ENCODE data around the gene EWSR1.

Gene EWSR1

DNA sequence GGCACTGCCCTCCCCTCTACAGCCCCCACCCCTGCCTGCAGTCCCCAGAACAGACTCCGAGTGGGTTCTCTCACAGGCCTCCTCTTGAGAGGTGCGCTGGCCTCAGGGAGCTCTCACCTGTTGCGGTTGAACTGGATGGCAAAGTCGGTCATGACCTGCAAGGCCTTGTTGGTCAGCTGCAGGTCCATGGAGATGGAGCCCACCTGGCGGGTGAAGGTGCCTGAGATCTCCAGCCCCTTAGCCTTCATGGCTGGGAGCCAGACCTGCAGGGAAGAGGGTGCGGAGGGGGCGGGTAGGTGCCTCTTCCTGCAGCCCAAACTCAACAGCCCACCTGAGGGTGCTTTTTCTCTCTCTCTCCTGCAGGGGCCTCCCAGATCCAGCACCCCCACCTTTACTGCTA is 66.1 kb downstream of the EWSR1 start:
- no peak overlapping the region for H3K27ac ChIP-seq (ENCODE audit: low read depth, low read length)
- H3K36me3 ChIP-seq (ENCODE audit: control insufficient read depth, insufficient read depth, low read length): peaks cover 80% of the 10 kb centered on the region
- H3K9me3 ChIP-seq (ENCODE audit: control insufficient read depth, insufficient read depth, low read depth, low read length): no peaks in the 10 kb centered on the region
- H3K27me3 ChIP-seq (ENCODE audit: control insufficient read depth, insufficient read depth, low read length): no peaks in the 10 kb centered on the region
- H3K4me3 ChIP-seq (ENCODE audit: low read depth, low read length): no peak overlapping the region
- H3K4me1 ChIP-seq (ENCODE audit: control insufficient read depth, insufficient read depth, low read length): peaks cover 10% of the 10 kb centered on the region
- no peak overlapping the region for H3K9ac ChIP-seq (ENCODE audit: low read length)

DNA sequence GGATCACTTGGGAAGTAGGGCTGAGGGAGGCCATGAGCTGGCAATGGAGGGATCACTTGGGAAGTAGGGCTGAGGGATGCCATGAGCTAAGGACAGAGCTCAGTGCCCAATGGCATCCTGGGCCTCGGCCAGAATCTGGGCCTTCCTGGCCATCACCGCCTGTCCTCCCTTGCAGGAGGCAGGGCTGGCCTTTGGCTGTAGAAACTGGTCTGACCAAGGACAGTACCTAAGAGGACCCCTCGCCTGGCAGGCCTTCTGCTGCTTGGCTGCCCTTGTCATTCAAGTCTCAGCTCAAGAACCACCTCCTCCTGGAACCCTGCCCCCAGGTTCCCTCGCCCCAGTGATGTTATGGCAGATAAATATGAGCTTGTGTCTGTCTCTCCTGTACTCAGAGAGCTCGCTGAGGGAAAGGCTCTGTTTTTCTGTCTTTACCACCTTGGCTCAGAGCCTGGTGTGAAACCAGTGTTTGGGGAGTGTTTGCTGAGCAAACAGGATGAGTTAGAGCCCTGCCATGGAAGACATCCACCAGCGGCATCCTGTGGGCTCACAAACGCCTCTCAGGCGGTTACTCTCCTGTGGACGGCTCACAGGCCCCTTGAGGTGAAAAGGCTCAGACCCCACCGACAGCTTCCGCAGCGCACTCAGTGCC is 66.8 kb downstream of the EWSR1 start:
- H3K27ac ChIP-seq (ENCODE audit: low read depth, low read length): no peak overlapping the region
- H3K9ac ChIP-seq (ENCODE audit: low read length): no peak overlapping the region
- peaks cover 10% of the 10 kb centered on the region for H3K4me1 ChIP-seq (ENCODE audit: control insufficient read depth, insufficient read depth, low read length)
- no peaks in the 10 kb centered on the region for H3K27me3 ChIP-seq (ENCODE audit: control insufficient read depth, insufficient read depth, low read length)
- H3K9me3 ChIP-seq (ENCODE audit: control insufficient read depth, insufficient read depth, low read depth, low read length): no peaks in the 10 kb centered on the region
- peaks cover 81% of the 10 kb centered on the region for H3K36me3 ChIP-seq (ENCODE audit: control insufficient read depth, insufficient read depth, low read length)
- H3K4me3 ChIP-seq (ENCODE audit: low read depth, low read length): no peak overlapping the region

DNA sequence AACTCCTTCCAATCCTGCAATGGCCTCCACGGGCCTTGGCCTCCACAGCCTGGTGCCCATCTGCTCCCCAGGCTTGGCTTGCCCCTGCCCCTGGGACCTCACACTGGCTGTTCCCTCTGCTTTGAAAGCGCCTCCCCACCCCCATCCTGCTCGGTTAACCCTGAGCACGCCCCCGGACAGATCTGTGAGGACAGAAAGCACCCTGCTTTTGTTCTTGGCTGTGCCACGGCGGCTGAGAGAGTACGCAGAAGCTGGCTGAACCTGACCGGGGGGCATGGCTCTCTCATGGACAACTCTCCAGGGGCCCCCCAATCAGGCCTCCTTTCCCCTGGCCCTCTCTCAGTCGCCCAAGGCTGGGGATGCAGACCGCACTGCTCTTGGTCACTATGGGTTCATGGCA is 67.6 kb downstream of the EWSR1 start:
- no peak overlapping the region for H3K9ac ChIP-seq (ENCODE audit: low read length)
- no peaks in the 10 kb centered on the region for H3K27me3 ChIP-seq (ENCODE audit: control insufficient read depth, insufficient read depth, low read length)
- peaks cover 81% of the 10 kb centered on the region for H3K36me3 ChIP-seq (ENCODE audit: control insufficient read depth, insufficient read depth, low read length)
- no peak overlapping the region for H3K27ac ChIP-seq (ENCODE audit: low read depth, low read length)
- H3K4me1 ChIP-seq (ENCODE audit: control insufficient read depth, insufficient read depth, low read length): peaks cover 8% of the 10 kb centered on the region
- no peak overlapping the region for H3K4me3 ChIP-seq (ENCODE audit: low read depth, low read length)
- H3K9me3 ChIP-seq (ENCODE audit: control insufficient read depth, insufficient read depth, low read depth, low read length): no peaks in the 10 kb centered on the region

DNA sequence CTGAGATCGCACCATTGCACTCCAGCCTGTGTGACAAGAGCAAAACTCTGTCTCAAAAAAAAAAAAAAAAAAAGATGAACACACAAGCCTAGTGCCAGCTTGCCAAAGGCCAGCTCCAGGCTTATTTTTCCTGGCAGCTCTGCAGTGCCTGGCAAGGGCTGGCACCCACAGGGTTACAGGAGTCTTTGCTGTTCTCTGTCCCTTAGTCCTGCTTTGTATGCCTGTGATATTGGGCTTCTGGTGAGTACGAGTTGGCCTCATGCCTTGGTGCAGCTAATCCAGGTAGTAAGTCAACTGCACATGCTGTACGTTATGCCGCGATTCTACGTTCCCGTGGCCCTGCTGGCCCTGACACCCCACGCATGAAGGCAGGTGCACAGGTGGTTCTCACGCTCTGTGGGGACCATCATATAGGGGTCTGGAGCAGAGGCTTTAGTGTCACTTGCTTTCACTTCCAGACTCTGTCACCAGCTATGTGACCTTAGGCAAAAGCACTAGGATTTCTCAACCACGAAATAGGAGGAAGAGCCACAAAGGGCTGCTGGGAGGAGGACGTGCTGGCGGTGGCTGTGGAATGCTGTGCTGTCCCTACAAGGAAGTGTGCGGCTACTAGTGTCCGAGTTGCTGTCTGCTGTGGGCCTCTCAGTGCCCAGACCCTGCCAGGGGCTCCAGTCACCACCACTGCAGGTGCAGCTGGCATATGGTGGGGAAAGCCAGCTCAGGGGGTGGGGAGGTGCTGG is 68.9 kb downstream of the EWSR1 start:
- Histone ChIP-seq H3K9ac (ENCODE audit: low read length) (no peak overlapping the region), H3K4me1 (ENCODE audit: control insufficient read depth, insufficient read depth, low read length) (no peaks in the 10 kb centered on the region), H3K27ac (ENCODE audit: low read depth, low read length) (no peak overlapping the region), H3K27me3 (ENCODE audit: control insufficient read depth, insufficient read depth, low read length) (no peaks in the 10 kb centered on the region), H3K36me3 (ENCODE audit: control insufficient read depth, insufficient read depth, low read length) (peaks cover 83% of the 10 kb centered on the region), H3K9me3 (ENCODE audit: control insufficient read depth, insufficient read depth, low read depth, low read length) (no peaks in the 10 kb centered on the region), H3K4me3 (ENCODE audit: low read depth, low read length) (no peak overlapping the region)

DNA sequence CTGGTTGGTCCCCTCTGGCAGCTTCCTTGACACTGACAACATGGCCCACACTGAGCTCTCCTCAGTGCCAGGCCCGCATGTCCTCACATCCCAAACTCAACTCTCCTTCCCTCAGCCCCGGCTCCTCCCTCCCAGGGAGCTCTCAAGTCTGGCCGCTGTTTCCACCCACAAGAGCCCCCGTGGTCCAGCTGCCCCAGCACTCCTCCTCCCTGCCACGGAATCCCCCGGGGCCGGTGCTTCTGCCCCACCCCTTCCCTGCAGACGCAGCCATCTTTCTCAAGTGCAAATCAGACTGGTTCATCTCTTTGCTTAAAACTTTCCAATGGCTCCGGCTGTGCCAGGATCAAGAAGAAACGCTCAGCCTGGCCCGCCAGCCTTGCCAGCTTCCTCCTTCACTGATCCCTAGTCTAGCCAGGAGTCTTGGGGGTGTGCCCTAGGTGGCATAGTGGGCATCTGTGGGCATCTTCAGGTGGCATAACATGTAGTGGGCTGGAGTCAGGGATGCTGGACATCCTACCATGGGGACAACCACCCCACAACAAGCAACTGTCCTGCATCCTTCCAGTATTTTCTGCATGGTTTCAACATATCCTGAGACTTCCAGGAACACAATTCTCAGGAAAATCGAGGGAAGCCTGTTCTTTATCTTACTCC is 69.7 kb downstream of the EWSR1 start:
- H3K27me3 ChIP-seq (ENCODE audit: control insufficient read depth, insufficient read depth, low read length): no peaks in the 10 kb centered on the region
- H3K27ac ChIP-seq (ENCODE audit: low read depth, low read length): no peak overlapping the region
- H3K4me1 ChIP-seq (ENCODE audit: control insufficient read depth, insufficient read depth, low read length): no peaks in the 10 kb centered on the region
- H3K9me3 ChIP-seq (ENCODE audit: control insufficient read depth, insufficient read depth, low read depth, low read length): no peaks in the 10 kb centered on the region
- no peak overlapping the region for H3K4me3 ChIP-seq (ENCODE audit: low read depth, low read length)
- no peak overlapping the region for H3K9ac ChIP-seq (ENCODE audit: low read length)
- H3K36me3 ChIP-seq (ENCODE audit: control insufficient read depth, insufficient read depth, low read length): peaks cover 86% of the 10 kb centered on the region

DNA sequence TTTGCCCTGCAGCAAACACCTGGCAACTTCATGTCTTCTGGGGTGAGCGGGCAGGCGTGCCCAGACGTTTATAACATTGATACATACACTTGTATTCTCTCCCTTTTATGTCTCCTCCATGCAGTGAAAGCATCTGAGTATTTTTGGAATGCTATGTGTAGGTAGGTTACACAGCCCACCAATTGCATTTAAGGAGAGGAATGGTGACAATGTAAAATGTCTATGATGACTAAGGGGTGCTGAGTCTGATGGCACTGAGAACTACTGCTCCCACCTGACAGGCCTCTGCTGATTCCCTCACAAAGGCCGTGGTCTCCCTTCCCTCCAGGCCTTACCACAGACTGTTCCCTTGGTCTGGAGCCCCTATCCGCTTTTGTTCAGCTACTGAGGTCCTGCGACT is 70.3 kb downstream of the EWSR1 start:
- H3K36me3 ChIP-seq (ENCODE audit: control insufficient read depth, insufficient read depth, low read length): peaks cover 87% of the 10 kb centered on the region

DNA sequence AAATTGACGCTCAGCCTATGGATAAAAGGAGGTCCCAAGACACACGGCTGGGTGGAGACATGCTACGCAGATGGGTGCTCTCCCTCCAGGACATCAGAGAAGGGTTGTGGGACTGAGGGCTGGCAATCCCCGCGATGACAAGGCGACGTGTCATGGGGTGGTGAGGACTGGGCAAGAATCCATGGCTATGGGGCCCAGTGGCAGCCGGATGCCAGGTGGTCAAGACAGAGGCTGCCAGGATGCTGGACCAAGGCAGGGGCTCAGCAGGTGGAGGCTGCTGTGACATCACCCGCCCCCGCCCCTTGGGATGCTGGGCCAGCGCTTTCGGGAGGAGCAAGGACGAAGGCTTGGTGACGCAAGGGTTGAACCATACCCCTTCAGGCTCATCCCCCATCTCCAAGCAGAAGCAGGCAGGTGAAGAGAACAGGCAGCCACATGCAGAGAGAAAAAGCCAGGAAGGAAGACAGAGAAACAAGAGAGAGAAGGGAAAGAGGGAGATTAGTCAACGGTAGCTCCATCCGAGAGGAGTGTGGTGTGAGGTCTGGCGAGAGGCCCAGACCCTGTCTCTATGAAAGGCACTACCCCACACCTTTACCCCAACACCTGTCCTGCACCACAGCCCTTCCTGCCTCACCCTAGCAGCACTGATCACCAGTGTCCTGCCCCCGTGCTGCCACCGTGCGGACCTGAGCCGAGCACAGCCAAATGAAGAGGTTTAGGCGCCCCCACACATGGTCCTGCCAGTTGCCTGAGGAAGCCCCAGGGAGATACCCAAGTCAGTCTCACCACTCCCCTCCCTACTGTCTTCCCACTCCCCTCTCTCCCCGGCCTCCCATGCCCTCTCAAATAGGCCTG is 71.5 kb downstream of the EWSR1 start:
- no peaks in the 10 kb centered on the region for H3K4me1 ChIP-seq (ENCODE audit: control insufficient read depth, insufficient read depth, low read length)
- H3K9ac ChIP-seq (ENCODE audit: low read length): no peak overlapping the region

More for the DNA sequence above, 70.3 kb downstream of the EWSR1 start:
- Histone ChIP-seq H3K4me3 (ENCODE audit: low read depth, low read length) (no peak overlapping the region), H3K27ac (ENCODE audit: low read depth, low read length) (no peak overlapping the region), H3K9me3 (ENCODE audit: control insufficient read depth, insufficient read depth, low read depth, low read length) (no peaks in the 10 kb centered on the region), H3K27me3 (ENCODE audit: control insufficient read depth, insufficient read depth, low read length) (no peaks in the 10 kb centered on the region), H3K4me1 (ENCODE audit: control insufficient read depth, insufficient read depth, low read length) (no peaks in the 10 kb centered on the region), H3K9ac (ENCODE audit: low read length) (no peak overlapping the region)

DNA sequence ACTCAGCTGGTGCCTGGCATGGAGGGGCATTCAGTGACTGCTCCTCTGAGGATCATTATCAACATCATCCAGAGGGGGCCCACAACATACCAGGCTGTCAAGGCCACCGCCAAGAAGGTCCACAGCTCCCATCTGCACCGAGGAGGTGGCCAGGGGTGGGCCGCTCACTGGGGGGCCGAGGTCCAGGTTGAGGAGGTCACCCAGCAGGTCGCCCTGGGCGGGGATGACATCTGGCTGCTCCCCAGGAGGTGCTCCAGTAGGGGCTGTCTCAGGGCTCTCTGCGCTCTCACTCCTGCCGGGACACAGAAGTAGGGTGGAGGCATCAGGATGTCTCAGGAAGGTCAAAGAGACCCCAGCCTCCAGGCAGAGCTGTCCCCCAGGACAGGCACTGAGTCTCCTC is 72.5 kb downstream of the EWSR1 start:
- no peaks in the 10 kb centered on the region for H3K9me3 ChIP-seq (ENCODE audit: control insufficient read depth, insufficient read depth, low read depth, low read length)
- no peaks in the 10 kb centered on the region for H3K4me1 ChIP-seq (ENCODE audit: control insufficient read depth, insufficient read depth, low read length)
- no peak overlapping the region for H3K27ac ChIP-seq (ENCODE audit: low read depth, low read length)
- H3K36me3 ChIP-seq (ENCODE audit: control insufficient read depth, insufficient read depth, low read length): peaks cover 83% of the 10 kb centered on the region
- H3K4me3 ChIP-seq (ENCODE audit: low read depth, low read length): no peak overlapping the region
- H3K27me3 ChIP-seq (ENCODE audit: control insufficient read depth, insufficient read depth, low read length): no peaks in the 10 kb centered on the region
- H3K9ac ChIP-seq (ENCODE audit: low read length): no peak overlapping the region

More for the DNA sequence above, 71.5 kb downstream of the EWSR1 start:
- no peak overlapping the region for H3K4me3 ChIP-seq (ENCODE audit: low read depth, low read length)
- no peaks in the 10 kb centered on the region for H3K9me3 ChIP-seq (ENCODE audit: control insufficient read depth, insufficient read depth, low read depth, low read length)
- peaks cover 85% of the 10 kb centered on the region for H3K36me3 ChIP-seq (ENCODE audit: control insufficient read depth, insufficient read depth, low read length)
- H3K27me3 ChIP-seq (ENCODE audit: control insufficient read depth, insufficient read depth, low read length): no peaks in the 10 kb centered on the region
- H3K27ac ChIP-seq (ENCODE audit: low read depth, low read length): no peak overlapping the region

DNA sequence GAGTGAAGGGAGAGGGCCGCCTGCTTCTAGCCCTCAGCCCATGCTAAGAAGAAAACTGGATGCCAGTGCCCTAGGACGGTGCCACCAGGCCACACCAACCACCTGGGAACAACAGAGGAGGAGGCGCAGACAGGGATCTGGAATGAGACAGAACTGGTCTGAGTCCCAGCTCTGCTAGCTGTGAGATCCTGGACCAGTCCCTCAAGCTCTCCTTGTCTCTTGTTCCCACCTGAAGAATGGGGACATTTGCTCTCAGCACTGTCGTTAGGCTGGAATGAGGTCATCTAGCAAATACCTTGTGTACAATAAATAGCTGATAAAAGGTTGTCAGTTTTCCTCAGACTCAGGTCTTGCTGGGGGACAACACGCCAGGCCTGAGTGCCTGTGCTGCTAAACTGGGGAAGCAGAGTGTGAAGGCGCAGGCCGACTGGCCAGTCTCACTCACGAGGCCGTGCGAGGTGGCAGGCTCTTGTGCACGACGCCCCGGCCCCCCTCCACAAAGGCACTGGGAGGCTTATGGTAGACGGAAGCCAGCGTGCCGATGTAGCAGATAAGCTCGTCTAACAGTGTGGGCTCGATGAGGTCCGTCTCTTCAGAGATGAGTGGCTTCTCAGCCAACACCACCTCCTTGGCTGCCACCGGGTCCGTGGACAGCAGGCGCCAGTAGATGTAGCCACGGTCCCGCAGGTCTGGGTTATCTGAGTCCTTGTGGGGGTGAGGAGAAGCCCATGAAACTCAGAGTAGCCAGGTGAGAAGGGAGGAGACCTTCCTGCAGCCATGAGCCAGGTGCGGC is 73.2 kb downstream of the EWSR1 start:
- Histone ChIP-seq H3K9ac (ENCODE audit: low read length) (no peak overlapping the region), H3K4me1 (ENCODE audit: control insufficient read depth, insufficient read depth, low read length) (peaks cover 1% of the 10 kb centered on the region; the same call in 1 of the 2 replicates), H3K27me3 (ENCODE audit: control insufficient read depth, insufficient read depth, low read length) (no peaks in the 10 kb centered on the region), H3K27ac (ENCODE audit: low read depth, low read length) (no peak overlapping the region), H3K36me3 (ENCODE audit: control insufficient read depth, insufficient read depth, low read length) (peaks cover 82% of the 10 kb centered on the region), H3K4me3 (ENCODE audit: low read depth, low read length) (no peak overlapping the region), H3K9me3 (ENCODE audit: control insufficient read depth, insufficient read depth, low read depth, low read length) (no peaks in the 10 kb centered on the region)

DNA sequence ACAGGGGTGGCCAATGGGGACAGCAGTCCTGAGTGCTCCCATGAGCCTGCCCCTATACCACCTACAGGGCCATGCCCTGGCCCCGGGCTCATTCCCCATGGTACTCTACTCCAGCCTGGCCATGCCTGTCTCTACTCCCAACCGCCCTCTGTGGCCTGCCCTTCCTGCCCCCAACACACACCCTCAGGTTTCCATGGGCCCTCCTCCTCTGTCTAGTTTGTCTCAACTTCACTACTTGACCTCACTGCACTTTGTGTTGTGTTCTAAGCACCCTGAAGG is 73.7 kb downstream of the EWSR1 start:
- H3K27me3 ChIP-seq (ENCODE audit: control insufficient read depth, insufficient read depth, low read length): no peaks in the 10 kb centered on the region
- peaks cover 84% of the 10 kb centered on the region for H3K36me3 ChIP-seq (ENCODE audit: control insufficient read depth, insufficient read depth, low read length)
- no peak overlapping the region for H3K9ac ChIP-seq (ENCODE audit: low read length)
- H3K4me1 ChIP-seq (ENCODE audit: control insufficient read depth, insufficient read depth, low read length): peaks cover 7% of the 10 kb centered on the region; the same call in 1 of the 2 replicates
- no peak overlapping the region for H3K4me3 ChIP-seq (ENCODE audit: low read depth, low read length)
- no peaks in the 10 kb centered on the region for H3K9me3 ChIP-seq (ENCODE audit: control insufficient read depth, insufficient read depth, low read depth, low read length)
- no peak overlapping the region for H3K27ac ChIP-seq (ENCODE audit: low read depth, low read length)

Data from HUES6 (cell line).